Transverse colon (tissue), 3 donors: ENCODE results near the gene PTPRD.

ENCODE experiments used
- CTCF ChIP-seq, 5 experiments: fragments of 200-600 bp in 3 of 5; fragments of 450-650 bp in 2 of 5; sonication (generic) in 3 of 5; IDR thresholded peaks; 1 replicate in 2 of 5; 2 replicates in 3 of 5; pipeline ENCODE4 v1.5.1; 2016 to 2017; ENCODE audit warnings: antibody characterized with exemption in 5 of 5, inconsistent platforms in 3 of 5, mild to moderate bottlenecking in 2 of 5, moderate library complexity in 1 of 5
- EP300 ChIP-seq: sonication (generic); formaldehyde crosslinking; IDR thresholded peaks from one replicate; pipeline ENCODE4 v1.6.1; 2017; ENCODE audit warnings: antibody characterized with exemption, low read depth
- POLR2A ChIP-seq: fragments of 450-650 bp; IDR thresholded peaks from one replicate; pipeline ENCODE4 v1.6.1; 2016; ENCODE audit warnings: antibody characterized with exemption, mild to moderate bottlenecking, moderate library complexity

DNA sequence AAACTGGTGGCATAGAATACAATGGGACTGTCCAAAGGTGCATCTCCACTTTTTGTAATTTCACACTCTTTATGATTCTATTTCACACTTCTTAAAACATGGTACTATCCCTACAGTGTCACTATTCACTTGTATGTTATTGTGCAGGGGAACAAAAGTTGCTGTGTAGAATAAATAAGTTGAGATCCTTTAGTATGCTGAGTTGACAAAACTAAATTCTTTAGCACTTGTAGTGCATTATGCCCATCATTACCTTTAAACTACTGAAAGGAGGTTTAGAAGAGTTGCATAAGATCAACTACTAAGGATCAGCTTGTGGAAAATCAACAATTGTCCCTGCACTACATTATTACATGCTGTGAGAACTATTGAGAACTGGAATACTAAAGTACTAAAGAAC lies 1380.9 kb downstream of the PTPRD start:
- TF ChIP-seq CTCF (IDR thresholded peaks at IDR 0.05): no peak
- no peak for TF ChIP-seq EP300
- TF ChIP-seq POLR2A: no peak
